ENCODE measurements around the gene LRATD1.

LRATD1 gene, protein sequence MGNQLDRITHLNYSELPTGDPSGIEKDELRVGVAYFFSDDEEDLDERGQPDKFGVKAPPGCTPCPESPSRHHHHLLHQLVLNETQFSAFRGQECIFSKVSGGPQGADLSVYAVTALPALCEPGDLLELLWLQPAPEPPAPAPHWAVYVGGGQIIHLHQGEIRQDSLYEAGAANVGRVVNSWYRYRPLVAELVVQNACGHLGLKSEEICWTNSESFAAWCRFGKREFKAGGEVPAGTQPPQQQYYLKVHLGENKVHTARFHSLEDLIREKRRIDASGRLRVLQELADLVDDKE

DNA sequence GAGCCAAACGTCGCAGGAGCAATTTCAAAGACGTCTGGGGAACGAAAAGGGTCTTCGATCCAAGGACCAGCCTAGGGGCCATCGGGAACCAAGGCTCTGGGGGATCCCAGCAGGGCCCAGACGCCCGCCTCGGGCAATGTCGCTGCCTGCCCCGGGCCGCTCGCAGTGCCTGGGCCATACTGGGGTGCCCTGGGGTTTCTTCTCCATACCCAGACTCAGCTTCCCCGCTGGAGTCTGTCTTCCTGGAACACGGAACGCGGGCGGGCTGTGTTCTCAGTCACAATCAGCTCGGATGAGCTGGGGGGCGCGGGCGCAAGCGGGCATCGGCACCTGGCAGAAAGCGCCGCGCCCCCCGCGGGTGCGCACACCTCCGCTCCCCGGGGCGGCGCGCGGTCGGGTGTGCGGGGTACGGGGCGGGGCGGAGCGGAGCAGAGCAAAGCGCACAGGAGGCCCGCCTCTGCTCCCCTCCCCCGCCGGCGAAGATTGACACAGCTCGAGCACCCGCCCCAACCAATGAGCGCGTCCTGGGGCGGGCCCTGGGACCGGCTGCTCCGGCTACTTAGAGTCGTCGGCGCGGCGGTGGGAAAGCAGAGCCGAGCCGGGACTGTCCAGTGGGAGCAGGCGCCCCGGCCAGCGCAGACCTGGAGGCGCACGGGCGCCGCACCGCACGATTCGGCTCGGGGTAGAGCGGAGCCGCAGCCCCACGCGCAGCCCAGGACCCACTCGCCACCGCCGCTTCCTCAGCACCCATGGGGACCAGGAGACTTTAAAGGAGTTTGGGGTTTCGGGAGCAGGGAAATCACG is at the start of gene LRATD1:
TSS of gene LRATD1 (plus strand) at position 585 of the 804 bp plus-strand sequence. CDS start 1,263 bp downstream, outside the sequence.
- Mint-ChIP-seq H3K27me3 (ENCODE audit: low read depth) (peaks cover 61% of the 10 kb centered on the region), H3K4me3 (no peak within 1 kb of the TSS), H3K9me3 (no peaks in the 10 kb centered on the region), H3K27ac (peak within 1 kb of the TSS; percentile 31), H3K4me1 (ENCODE audit: low read depth) (no peaks in the 10 kb centered on the region), H3K36me3 (ENCODE audit: low read depth) (no peaks in the 10 kb centered on the region)
- no peak for DNase-seq (ENCODE audit: low spot score)

DNA sequence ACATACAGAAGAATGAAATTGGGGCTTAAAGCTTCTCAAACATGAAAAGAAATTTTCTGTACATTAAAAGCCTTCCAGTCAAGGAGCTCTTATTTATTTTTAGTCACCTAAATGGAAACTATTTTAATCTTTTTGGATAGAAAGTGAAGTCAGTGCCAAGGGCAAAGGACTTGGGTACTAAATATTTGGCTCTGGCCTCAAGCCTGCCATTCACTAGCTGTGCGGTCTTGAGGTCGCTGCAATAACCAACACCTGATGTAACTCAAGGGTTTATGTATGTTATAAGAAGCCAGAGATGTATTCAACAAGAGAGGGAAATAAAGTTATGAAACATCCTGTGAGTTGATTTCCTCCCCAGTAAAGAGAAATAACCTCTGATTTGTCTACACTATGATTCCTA is 49.5 kb upstream of the LRATD1 start:
- Mint-ChIP-seq H3K27me3 (ENCODE audit: low read depth) (no peaks in the 10 kb centered on the region), H3K27ac (no peak overlapping the region), H3K9me3 (no peaks in the 10 kb centered on the region), H3K4me1 (ENCODE audit: low read depth) (no peaks in the 10 kb centered on the region), H3K4me3 (no peak overlapping the region), H3K36me3 (ENCODE audit: low read depth) (no peaks in the 10 kb centered on the region)
- no peak for DNase-seq (ENCODE audit: low spot score)

DNA sequence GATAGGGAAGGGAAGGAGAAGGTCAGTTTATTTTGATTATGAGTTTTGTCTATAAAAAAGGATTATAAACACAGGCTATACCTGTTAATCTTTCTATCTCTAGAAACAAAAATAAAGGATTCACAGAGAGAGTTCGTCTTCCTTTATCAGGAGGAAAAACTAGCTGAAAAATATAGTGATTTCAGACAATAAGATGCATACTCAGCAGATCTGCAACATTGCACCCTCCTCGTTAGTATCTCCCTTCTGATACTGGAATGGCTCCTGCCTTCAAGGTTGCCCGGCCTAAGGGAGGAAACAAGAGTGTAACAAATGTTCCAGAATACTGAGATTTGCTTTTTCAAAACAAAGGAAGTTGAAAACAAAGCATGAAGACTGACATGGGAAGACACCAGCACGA is 48.7 kb upstream of the LRATD1 start:
- Mint-ChIP-seq H3K4me3 (no peak overlapping the region), H3K27ac (no peak overlapping the region), H3K9me3 (no peaks in the 10 kb centered on the region), H3K27me3 (ENCODE audit: low read depth) (no peaks in the 10 kb centered on the region), H3K36me3 (ENCODE audit: low read depth) (no peaks in the 10 kb centered on the region), H3K4me1 (ENCODE audit: low read depth) (no peaks in the 10 kb centered on the region)
- DNase-seq (ENCODE audit: low spot score): no peak

DNA sequence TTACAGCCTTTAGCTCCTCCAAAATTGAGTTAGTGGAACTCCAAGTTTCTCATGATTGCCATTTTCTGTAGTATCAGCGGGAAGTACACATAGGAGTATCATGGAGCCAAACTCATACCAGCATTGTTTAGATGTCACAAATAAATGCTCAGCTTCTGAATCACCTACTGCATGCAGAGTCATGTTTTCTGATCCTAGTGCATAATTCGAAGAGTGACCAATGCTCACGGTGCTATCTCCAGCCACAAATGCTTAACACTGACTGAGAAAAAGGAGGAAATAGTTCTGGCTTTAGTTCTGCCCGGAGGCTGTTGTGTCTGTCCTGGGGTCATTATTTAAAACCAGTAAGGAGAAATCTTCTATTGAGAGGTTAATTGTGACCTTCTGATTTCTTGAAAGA is 45.4 kb upstream of the LRATD1 start:
- Mint-ChIP-seq H3K27ac (no peak overlapping the region), H3K4me3 (no peak overlapping the region), H3K4me1 (ENCODE audit: low read depth) (no peaks in the 10 kb centered on the region), H3K9me3 (no peaks in the 10 kb centered on the region), H3K27me3 (ENCODE audit: low read depth) (no peaks in the 10 kb centered on the region), H3K36me3 (ENCODE audit: low read depth) (no peaks in the 10 kb centered on the region)
- DNase-seq (ENCODE audit: low spot score): no peak

DNA sequence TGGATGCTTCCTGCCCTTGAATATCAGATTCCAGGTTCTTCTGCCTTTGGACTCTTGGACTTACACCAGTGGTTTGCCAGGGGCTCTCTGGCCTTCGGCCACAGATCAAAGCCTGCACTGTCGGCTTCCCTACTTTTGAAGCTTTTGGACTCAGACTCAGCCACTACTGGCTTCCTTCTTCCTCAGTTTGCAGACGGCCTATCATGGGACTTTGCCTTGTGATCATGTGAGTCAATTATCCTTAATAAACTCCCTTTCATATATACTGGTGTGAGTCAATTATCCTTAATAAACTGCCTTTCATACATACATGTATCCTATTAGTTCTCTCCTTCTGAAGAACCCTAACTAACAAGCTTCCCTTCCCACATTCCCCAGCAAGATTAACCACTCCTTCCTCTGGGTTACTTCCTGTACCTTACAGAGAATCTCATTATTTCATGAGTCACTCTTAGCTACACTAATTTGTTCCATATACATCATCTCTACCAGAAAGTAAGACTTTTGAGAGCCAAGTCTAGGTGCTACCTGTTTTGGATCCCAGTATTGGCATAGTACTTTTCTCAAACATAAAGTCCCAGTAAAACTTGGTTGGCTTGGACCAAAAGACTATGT is 31.3 kb upstream of the LRATD1 start:
- no peaks in the 10 kb centered on the region for H3K9me3 Mint-ChIP-seq
- no peak overlapping the region for H3K4me3 Mint-ChIP-seq
- no peak overlapping the region for H3K27ac Mint-ChIP-seq
- H3K27me3 Mint-ChIP-seq (ENCODE audit: low read depth): no peaks in the 10 kb centered on the region
- no peaks in the 10 kb centered on the region for H3K4me1 Mint-ChIP-seq (ENCODE audit: low read depth)
- no peak for DNase-seq (ENCODE audit: low spot score)
- H3K36me3 Mint-ChIP-seq (ENCODE audit: low read depth): no peaks in the 10 kb centered on the region

DNA sequence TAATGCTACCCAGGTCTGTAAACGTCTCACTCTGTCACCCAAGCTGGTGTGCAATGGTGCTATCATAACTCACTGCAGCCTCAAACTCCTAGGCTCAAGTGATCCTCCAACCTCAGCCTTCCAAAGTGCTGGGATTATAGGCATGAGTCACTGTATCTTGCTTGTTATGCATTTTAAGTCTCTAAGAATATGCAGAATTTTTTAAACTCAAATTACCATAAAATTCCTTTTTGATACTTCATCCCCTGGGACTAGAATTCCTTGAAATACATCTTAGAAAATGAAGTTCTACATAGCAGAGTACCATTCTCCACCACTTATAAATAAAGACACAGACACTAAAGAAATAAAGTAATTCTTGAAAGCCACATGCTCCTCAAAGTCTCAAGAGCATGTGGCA is 30.2 kb upstream of the LRATD1 start:
- Mint-ChIP-seq H3K4me3 (no peak overlapping the region), H3K4me1 (ENCODE audit: low read depth) (no peaks in the 10 kb centered on the region), H3K36me3 (ENCODE audit: low read depth) (no peaks in the 10 kb centered on the region), H3K27me3 (ENCODE audit: low read depth) (no peaks in the 10 kb centered on the region), H3K9me3 (no peaks in the 10 kb centered on the region), H3K27ac (no peak overlapping the region)
- no peak for DNase-seq (ENCODE audit: low spot score)

DNA sequence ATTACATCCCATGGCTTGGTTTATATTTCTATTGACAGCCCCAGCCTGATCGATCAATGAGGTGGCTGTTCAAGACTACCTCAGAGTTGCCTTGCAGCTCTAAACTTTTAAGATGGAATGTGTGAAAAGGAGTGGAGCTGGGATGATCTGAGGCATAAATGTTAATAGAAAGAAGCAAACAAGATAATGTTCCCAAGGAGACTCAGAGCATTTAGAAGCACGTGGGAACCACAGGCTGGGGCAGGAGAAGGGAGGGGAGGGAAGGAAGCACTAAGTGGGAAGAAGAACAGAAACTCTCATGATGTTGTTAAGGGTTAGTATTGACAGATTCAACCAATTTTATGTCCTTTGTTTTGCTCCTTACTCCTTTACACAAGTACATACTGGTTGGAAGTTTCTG is 28.8 kb upstream of the LRATD1 start:
- Mint-ChIP-seq H3K27me3 (ENCODE audit: low read depth) (no peaks in the 10 kb centered on the region), H3K4me3 (no peak overlapping the region), H3K36me3 (ENCODE audit: low read depth) (no peaks in the 10 kb centered on the region), H3K9me3 (no peaks in the 10 kb centered on the region), H3K4me1 (ENCODE audit: low read depth) (no peaks in the 10 kb centered on the region), H3K27ac (no peak overlapping the region)
- no peak for DNase-seq (ENCODE audit: low spot score)

DNA sequence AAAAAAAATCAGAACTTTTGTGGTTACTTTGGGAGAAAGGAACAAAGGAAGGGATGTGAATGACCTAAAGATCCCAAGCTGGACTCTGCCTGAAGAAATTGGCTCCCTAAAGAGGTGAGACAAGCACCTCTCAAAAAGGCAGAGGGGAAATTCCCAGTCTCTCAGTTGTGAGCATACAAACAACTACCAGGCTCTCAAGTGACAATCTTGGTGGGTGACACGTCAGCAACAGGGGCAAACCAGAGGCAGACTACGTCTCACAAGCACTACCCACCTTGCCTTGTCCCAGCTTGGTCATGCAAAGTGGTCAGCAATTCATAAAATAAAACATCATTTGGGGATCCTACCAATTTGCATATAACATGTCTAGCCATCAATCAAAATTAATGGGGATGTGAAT is 24.3 kb upstream of the LRATD1 start:
- no peak overlapping the region for H3K4me3 Mint-ChIP-seq
- H3K9me3 Mint-ChIP-seq: no peaks in the 10 kb centered on the region
- H3K4me1 Mint-ChIP-seq (ENCODE audit: low read depth): no peaks in the 10 kb centered on the region
- DNase-seq (ENCODE audit: low spot score): no peak
- no peak overlapping the region for H3K27ac Mint-ChIP-seq
- no peaks in the 10 kb centered on the region for H3K36me3 Mint-ChIP-seq (ENCODE audit: low read depth)
- no peaks in the 10 kb centered on the region for H3K27me3 Mint-ChIP-seq (ENCODE audit: low read depth)

DNA sequence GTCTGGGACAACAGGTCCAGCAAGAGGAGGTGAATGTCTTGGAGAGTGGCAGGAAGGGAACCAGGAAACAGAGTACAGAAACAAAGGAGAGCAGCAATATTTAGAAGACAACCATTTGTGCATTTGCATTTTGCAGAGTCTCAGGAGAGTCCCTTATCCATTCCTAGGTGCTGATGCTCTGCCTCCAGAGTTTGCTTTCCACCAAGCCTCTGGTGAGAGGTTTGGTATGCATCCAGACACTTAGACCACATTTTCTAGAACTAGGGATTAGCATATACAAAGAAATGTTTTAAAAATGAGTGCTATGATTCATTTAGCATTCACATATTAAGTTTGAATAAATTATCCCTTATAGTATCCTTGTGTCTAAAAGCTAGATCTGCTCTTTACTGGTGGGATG is 18.5 kb upstream of the LRATD1 start:
- Mint-ChIP-seq H3K9me3 (no peaks in the 10 kb centered on the region), H3K36me3 (ENCODE audit: low read depth) (no peaks in the 10 kb centered on the region), H3K4me1 (ENCODE audit: low read depth) (no peaks in the 10 kb centered on the region), H3K4me3 (no peak overlapping the region), H3K27ac (no peak overlapping the region), H3K27me3 (ENCODE audit: low read depth) (no peaks in the 10 kb centered on the region)
- no peak for DNase-seq (ENCODE audit: low spot score)

DNA sequence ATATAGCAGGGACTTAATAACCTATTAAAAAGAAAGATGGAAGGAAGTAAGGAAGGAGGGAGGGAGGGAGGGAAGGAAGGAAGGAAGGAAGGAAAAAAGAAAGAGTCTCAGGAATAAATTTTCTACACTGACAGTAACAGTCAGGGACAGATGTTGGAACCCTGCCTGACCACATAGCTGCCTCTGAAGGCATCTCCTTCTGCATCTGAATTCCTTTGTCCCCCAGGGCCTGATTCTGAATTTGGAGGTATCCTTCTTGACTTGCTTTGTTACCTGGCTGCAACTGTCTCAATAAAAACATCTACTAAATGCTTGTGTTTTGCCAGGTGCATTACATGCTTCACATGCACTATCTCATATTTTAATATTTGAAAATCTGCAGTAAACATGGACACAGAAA is 17.4 kb upstream of the LRATD1 start:
- Mint-ChIP-seq H3K9me3 (no peaks in the 10 kb centered on the region), H3K36me3 (ENCODE audit: low read depth) (no peaks in the 10 kb centered on the region), H3K4me1 (ENCODE audit: low read depth) (no peaks in the 10 kb centered on the region), H3K27me3 (ENCODE audit: low read depth) (no peaks in the 10 kb centered on the region), H3K4me3 (no peak overlapping the region), H3K27ac (no peak overlapping the region)
- DNase-seq (ENCODE audit: low spot score): no peak

DNA sequence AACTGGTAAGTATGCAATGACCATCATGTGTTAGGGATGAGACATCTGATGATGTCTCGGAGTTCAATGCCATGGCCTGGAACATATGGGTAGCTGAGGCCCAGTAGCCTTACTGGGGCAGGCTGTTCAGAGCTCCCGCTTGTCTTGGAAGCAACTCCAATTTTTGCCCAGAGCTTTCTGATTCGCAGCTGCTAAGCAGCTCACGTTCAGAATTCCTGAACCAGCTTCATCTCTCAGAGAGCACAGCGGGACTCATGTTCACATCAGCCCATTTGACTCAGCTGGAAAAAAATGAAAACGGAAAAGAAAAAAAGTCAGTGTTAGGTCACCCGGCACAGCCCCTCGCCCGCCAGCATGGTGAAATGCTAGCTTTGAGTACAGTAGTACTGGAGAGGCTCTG is 16.8 kb upstream of the LRATD1 start:
- Mint-ChIP-seq H3K27me3 (ENCODE audit: low read depth) (no peaks in the 10 kb centered on the region), H3K36me3 (ENCODE audit: low read depth) (no peaks in the 10 kb centered on the region), H3K4me3 (no peak overlapping the region), H3K4me1 (ENCODE audit: low read depth) (no peaks in the 10 kb centered on the region), H3K27ac (no peak overlapping the region), H3K9me3 (no peaks in the 10 kb centered on the region)
- DNase-seq (ENCODE audit: low spot score): no peak

DNA sequence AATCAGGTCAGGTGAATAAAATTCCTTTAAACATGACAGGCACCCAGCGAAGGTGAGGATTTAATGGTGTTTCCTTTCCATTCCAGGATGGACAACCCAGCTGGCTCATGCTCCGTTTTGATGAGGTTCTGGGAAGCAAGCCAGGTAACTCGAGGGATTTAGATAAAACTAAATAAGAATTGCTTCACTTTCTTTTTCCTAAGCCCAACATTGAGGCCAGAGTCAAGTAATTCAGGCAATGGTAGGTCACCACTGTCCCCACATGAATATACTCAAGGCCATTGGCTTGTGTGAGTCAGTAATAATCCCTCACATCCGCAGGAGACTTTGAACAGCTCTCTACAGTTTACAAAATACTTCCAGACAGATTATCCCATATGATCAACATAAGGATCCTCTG is 16.2 kb upstream of the LRATD1 start:
- Mint-ChIP-seq H3K36me3 (ENCODE audit: low read depth) (no peaks in the 10 kb centered on the region), H3K27me3 (ENCODE audit: low read depth) (no peaks in the 10 kb centered on the region), H3K4me3 (no peak overlapping the region), H3K9me3 (no peaks in the 10 kb centered on the region), H3K27ac (no peak overlapping the region), H3K4me1 (ENCODE audit: low read depth) (no peaks in the 10 kb centered on the region)
- DNase-seq (ENCODE audit: low spot score): no peak

DNA sequence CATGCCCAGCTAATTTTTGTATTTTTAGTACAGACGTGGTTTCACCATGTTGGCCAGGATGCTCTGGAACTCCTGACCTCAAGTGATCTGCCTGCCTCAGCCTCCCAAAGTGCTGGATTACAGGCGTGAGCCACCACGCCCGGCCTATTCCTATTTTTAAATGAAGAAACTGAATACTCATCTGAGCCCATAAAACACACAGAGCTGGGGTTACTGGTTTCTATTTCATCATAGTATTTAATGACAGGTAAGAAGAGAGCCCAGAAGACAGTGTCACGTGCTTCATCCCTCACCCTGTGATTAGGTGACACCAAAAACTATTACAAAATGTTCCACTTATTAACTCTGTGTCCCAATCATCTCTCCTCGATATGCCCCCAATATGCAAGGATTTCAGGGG is 15.6 kb upstream of the LRATD1 start:
- Mint-ChIP-seq H3K4me1 (ENCODE audit: low read depth) (no peaks in the 10 kb centered on the region), H3K27ac (no peak overlapping the region), H3K27me3 (ENCODE audit: low read depth) (no peaks in the 10 kb centered on the region), H3K9me3 (no peaks in the 10 kb centered on the region), H3K4me3 (no peak overlapping the region), H3K36me3 (ENCODE audit: low read depth) (no peaks in the 10 kb centered on the region)
- no peak for DNase-seq (ENCODE audit: low spot score)

DNA sequence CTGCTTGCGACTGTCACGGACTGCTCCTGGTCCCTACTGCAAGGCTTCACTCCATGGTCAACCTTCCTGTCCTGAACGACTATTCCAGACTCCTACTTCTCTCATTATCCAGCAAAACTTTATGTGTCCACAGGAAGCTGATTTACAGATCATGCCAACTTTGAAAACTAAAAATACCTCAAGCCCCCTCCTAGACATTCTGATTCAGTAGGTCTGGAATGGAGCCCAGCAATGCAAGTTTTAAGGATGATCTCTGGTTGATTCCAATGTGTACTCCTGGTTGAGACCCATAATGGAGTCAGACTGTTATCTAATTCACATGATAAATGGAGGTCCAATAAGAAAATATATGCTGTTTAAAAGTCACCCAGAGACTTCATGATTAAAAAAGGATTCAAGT is 13.1 kb upstream of the LRATD1 start:
- H3K27me3 Mint-ChIP-seq (ENCODE audit: low read depth): no peaks in the 10 kb centered on the region
- no peaks in the 10 kb centered on the region for H3K9me3 Mint-ChIP-seq
- H3K27ac Mint-ChIP-seq: no peak overlapping the region
- DNase-seq (ENCODE audit: low spot score): no peak
- H3K4me3 Mint-ChIP-seq: no peak overlapping the region
- H3K4me1 Mint-ChIP-seq (ENCODE audit: low read depth): no peaks in the 10 kb centered on the region
- H3K36me3 Mint-ChIP-seq (ENCODE audit: low read depth): no peaks in the 10 kb centered on the region

Measured in T-helper 2 cell treated with Interferon-gamma antibody and Interleukin-4, amounts not matched to agents 5 μg/mL and 100 μg/mL, for 36 hours (primary cell).